ENCODE data around the gene NT5C.

DNA sequence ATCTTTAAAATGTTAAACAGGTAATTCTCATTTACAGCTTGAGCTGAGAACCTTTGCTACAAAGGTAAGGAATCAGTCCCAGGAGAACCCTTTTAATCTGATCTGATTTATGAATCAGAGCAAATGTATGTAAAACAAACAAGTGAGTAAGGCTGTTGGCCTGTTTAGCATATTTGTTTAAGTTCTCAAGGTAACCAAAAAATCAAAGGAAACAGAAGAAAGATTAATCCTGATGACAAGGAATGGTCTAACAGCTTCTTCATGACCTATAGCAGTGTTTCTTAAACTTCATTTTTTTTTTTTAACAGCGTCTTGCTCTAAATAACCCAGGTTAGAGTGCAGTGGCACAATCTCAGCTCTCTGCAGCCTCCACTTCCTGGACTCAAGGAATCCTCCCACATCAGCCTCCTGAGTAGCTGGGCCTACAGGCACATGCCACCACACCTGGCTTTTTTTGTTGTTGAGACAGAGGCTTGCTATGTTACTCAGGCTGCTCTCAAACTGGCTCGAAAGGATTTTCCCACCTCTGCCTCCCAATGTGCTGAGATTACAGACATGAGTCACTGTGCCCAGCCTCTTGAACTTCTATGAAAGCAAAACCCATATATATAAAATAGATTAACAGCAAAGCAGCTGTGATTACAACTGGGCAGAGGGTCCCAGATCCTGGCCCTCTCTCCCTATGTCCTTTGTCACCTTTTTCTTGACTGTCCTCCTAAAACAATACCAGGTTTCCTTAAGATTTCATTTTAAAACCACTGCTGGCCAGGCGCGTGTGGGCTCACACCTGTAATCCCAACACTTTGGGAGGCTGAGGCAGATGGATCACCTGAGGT is 27.9 kb upstream of the NT5C start:
- TF ChIP-seq POLR2A (IDR thresholded peaks at IDR 0.05): no peak
- TF ChIP-seq, protein P1, sequence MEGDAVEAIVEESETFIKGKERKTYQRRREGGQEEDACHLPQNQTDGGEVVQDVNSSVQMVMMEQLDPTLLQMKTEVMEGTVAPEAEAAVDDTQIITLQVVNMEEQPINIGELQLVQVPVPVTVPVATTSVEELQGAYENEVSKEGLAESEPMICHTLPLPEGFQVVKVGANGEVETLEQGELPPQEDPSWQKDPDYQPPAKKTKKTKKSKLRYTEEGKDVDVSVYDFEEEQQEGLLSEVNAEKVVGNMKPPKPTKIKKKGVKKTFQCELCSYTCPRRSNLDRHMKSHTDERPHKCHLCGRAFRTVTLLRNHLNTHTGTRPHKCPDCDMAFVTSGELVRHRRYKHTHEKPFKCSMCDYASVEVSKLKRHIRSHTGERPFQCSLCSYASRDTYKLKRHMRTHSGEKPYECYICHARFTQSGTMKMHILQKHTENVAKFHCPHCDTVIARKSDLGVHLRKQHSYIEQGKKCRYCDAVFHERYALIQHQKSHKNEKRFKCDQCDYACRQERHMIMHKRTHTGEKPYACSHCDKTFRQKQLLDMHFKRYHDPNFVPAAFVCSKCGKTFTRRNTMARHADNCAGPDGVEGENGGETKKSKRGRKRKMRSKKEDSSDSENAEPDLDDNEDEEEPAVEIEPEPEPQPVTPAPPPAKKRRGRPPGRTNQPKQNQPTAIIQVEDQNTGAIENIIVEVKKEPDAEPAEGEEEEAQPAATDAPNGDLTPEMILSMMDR (IDR thresholded peaks at IDR 0.05): no peak
- TF ChIP-seq POLR2AphosphoS5 (IDR thresholded peaks at IDR 0.05): no peak
